HG03342 (cell line): ENCODE results near the gene LIMD2.

Experiments used
- ATAC-seq: cut with Tn5 transposase; IDR thresholded peaks from one replicate; pipeline ENCODE4 v1.9.1; 2021; ENCODE audit warnings: mild to moderate bottlenecking, moderate library complexity; ENCODE audit not compliant: unreplicated experiment

Gene LIMD2

DNA sequence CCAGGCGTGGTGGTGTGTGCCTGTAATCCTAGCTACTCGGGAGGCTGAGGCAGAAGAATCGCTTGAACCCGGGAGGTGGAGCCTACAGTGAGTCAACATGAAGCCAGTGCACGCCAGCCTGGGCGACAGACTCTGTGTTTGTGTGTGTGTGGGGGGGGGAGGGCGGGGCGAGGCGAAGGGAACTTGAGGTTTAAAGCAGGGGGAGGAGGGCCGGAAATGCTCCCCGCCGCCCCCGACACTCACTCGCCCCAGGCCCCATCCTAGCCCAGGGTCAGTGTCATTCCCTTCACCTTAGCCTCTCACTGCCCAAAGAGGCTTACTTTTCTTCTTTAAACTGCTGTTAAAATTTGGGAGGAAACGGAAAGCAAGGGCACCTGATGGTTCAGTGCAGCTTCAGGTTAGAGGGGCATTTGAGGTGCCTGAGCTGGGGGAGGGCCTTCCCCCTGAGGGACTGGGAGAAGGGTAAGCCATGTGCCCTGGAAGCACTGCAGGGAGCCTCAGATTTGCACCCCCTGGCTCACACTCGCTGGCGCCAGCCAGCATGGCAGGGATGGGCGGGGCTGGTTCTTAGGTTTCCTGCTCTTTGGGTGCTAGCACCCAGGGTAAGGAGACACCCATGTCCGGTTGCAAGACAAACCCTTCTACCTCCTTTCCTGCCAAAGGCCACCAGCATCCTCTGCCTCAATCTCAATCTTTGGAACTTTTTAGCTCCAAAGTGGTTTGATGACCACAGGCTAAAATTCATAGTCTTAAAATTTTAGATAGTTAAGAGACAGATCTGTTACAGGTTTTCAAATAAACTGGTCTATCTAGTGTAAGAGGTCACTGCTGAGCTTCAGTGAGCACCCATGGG lies 2.2 kb upstream of the LIMD2 start:
- ATAC-seq: no peak

DNA sequence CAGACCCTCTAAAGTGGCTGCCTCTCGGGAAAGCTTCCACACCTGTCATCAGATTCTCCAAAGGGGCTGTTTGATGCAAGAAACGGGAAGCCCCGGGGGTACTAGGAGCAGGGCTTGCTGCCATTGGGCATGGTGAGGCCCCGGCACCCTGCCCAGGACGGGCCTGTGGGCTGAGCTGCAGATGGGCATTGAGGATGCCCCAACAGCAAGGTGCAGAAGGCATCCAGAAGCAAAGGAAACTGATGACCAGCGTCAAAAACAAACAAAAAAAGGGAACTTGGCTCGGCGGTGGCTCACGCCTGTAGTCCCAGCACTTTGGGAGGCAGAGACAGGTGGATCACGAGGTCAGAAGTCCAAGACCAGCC lies 1.5 kb upstream of the LIMD2 start:
- no peak for ATAC-seq

DNA sequence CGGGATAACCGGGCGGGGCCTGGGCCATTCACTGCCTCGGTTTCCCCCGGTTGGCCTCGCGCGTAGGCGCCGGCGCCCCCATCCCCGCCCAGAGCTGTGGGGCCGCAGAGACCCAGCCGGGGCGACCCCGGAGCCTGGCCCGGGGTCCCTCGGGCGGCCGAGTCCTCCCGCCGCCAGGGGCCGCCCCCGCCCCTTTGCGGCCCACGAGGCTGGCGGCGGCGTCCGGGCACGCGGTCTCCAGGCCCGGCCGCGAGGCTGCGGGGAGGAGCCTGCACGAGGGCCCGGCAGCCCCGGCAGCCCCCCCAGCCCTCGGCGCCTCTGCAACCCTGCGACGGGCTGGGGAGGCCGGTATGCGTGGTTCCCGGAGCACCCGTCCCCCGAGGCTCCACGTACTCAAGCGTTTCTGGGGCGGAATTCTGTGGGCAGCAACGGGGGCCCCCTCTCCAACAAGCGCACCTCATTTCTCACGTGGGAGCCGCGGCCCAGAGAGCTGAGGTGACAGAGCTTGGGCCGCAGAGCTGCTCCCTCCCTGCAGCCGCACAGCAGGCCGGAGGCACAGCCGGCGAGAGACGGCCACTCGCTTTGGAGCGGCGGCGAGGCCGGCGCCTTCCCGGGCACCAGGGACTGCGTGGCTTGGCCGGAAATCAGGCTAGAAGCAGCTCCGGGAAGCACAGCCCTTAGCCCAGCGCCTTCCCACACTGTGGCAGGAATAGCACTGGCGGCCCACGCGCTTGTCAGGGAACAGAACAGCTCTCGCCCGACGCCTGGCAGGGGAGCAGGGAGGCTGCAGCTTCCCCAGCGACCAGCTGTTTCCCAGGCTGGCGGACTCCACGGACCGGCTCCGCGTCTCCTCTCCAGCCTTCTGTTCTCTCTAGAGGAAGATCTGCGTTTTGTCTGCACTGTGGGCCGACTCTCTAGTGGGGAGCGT lies 867 bp upstream of the LIMD2 start:
- ATAC-seq: no peak

- peak; percentile 25 for ATAC-seq
Observed at GRCh38 chr17:63698886-63699637, 863 bp downstream of the LIMD2 start.

DNA sequence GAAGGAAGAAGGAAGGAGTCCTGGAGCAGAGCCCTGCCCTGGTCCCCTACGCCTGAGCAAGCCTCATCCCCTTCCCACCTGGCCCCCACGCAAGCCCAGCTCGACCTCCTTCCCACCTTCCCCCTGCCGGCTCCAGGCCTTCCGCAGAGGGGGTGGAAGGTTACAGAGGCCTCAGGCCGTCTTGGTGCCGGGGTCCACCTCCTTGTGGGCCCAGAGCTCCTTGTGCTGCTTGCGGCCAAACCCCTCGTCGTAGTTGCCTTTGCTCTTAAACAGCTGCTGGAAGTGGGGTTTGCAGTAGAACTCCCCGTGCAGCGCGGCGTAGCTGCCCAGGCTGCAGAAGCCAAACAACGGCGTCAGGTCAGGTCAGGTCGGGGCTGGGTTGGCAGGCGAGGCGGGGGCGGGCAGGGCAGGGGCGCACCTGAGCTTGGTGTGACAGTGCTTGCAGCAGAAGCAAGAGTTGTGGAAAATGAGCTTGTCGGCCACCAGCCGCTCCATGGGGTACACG lies 1.5 kb downstream of the LIMD2 start:
- ATAC-seq: no peak

- ATAC-seq: peak; percentile 18
Observed at GRCh38 chr17:63697341-63698286, 2.3 kb downstream of the LIMD2 start.

GRCh38 chr17:63696381-63696961 lies 3.5 kb downstream of the LIMD2 start:
- no peak for ATAC-seq

DNA sequence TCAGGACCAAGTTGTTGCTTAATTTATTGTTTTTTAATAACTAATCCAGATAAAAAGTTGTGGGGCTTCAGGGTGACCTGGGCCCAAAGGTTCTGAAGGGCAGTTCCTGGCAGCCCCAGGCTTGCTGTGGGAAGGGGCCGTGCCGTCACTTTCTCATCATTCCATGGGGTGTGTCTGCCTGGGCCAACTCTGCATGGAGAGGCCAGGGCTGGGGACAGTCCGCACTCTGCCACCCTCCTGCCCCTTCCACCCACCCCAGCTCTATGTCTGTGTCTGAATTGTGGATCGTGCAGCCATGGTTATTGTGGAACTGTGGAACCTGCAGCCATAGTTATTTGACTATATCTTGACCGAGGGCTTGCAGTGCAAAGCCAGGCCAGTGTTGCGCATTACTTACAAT lies 4.0 kb downstream of the LIMD2 start:
- ATAC-seq: no peak

DNA sequence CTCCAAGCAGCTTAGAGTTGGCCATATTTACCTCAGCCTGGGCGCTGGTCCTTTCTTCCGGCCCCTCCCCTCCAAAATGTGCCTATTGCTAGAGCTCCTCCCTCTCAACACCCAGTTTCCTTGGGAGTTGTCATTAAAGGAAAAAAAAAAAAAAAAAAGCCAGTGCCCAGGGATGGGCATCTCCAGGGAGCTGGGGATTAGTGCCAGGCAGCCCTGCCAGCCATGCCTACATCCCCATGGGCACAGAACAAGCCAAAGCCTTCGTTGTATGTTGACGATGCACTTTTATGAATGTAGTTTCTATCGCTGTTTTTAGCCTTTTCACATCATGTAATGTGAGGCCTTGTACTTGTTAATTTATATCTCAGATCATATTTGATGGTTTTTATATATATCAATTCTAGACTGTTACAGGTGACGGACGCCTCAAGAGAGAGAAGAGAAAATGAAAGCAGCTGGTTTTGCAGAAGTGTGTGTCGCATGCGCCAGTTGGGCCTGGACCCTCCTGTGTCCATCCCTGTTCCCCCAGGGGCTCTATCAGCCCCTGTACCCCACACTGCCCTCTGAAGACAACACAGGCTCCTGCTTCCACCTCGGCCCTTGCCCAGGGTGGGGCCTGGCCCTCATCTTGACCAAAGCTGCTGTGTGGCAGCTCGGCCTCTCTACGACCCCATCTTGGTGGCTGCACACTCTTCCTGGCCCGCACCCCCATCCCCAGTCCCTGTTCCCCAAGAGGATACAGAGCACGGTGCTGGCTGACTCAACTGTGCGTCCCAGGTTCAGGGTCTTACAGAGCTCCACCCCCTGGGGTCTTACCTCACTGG lies 4.8 kb downstream of the LIMD2 start:
- ATAC-seq: no peak

DNA sequence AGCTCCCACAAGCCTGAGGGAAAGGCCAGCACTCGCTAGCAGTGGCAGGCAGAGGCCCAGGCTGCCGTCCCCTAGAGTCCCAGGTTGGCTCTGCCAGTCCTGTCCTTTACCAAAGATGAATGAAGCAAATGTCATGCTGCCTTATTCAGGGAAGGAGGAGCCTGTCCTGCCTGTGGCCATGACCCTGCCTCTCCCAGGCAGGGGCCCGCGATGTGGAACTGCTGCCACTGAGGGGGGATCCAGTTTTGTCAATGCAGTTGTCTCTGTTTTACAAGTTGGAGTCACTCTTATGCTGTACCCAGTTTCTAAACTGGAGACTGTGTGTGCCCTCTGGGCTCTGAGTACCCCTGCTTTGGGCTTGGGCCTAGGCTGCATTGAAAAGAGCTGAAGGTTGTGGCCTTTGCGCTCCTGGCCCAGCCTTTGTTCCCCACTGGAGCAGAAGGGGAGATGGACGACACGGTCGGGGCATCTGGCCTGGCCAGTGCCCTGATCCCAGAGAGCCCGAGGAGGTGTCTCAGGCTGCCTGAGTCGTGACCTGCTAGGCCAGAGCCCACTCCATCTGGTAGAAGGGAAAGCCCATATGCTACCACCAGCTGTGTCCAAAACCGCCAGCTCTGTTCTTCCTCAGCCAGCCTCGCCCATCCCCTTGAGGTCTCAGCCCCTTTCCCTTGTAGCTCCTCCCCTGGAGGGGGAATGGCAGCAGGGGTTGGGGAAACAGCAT lies 5.5 kb downstream of the LIMD2 start:
- no peak for ATAC-seq

DNA sequence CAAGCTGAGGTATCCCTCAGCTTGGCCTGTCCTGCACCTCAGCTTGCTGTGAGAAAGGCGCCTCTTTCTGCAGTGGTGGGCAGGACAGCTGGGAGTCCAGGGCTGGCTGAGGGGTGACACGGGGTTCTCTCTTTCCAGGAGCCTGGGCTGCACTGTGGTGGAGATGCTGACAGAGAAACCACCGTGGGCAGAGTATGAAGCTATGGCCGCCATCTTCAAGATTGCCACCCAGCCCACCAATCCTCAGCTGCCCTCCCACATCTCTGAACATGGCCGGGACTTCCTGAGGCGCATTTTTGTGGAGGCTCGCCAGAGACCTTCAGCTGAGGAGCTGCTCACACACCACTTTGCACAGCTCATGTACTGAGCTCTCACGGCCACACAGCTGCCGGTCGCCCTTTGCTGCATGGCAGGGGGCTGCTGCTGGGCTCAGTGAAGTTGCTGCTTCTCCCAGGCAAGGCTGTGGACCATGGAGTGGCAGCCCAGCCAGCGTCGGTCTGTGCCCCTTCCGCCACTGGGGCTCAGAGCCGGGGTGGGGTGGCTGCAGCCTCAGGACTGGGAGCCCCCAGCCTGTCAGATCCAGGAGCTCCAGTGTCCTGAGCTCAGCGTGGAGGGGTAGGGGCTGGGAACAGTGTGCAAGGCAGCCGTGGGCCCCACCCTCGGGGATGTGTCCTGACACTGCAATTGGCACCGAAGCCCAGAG lies 6.4 kb downstream of the LIMD2 start:
- ATAC-seq: no peak

- no peak for ATAC-seq
Observed at GRCh38 chr17:63692195-63692816, 7.6 kb downstream of the LIMD2 start.

GRCh38 chr17:63689479-63689878 lies 10.4 kb downstream of the LIMD2 start:
- ATAC-seq: no peak

DNA sequence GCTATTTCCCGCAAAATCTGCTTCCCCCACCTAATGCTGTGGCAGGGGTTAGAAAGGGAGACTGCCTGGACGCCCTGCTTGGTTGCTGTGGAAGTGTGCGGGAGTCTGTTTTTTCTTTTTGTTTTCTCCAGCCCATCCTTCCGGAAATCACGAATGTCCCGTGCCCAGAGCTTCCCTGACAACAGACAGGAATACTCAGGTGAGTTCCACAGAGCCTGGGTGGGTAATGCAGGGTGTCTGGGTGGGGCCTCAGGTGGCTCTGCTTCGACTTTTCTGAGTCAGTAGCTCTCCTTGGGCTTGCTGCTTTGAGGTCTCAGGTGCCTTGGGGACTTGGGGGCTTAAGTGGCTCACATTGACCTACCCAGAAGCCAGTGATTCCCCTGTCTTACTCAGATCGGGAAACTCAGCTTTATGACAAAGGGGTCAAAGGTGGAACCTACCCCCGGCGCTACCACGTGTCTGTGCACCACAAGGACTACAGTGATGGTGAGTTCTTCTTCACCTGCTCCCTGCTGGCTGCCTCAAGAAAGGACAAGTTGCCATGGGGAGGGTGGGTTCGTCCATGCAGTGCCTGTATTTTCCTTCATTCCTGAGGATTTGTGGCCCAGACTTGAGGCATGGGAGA lies 11.4 kb downstream of the LIMD2 start:
- ATAC-seq: no peak

GRCh38 chr17:63686138-63686685 lies 13.7 kb downstream of the LIMD2 start:
- no peak for ATAC-seq

GRCh38 chr17:63685578-63685977 lies 14.3 kb downstream of the LIMD2 start:
- ATAC-seq: no peak
